GM23338 (cell line): ENCODE results near the gene TRPM2. TPM values are rescaled to one million over a fixed set of nuclear protein-coding genes. Genes with fewer than 3 reads are reported as not detected.

Experiments used
- ATAC-seq: fragments of 200-7000 bp; cut with Tn5 transposase; 3 replicates; pipeline ENCODE4 v1.9.1; 2020
- DNase-seq: peaks from one replicate; pipeline ENCODE4 v3.0.0-alpha.2; 2015; ENCODE audit warnings: low spot score
- H2AFZ ChIP-seq: fragments of 200-600 bp; sonication (generic); 2 replicates; pipeline ENCODE4 v1.8.0; 2016; ENCODE audit warnings: antibody characterized with exemption, mild to moderate bottlenecking, moderate library complexity
- H3F3A ChIP-seq: fragments of 200-600 bp; sonication (generic); replicated peaks from 2 replicates; pipeline ENCODE4 v1.8.0; 2017; ENCODE audit warnings: antibody characterized with exemption, mixed run types, low read depth
- H3K27ac ChIP-seq: fragments of 200-600 bp; sonication (generic); 2 replicates; pipeline ENCODE4 v1.6.1; 2016; ENCODE audit warnings: low read depth
- H3K27me3 ChIP-seq: fragments of 200-600 bp; sonication (generic); 2 replicates; pipeline ENCODE4 v1.8.0; 2016; ENCODE audit warnings: mild to moderate bottlenecking, mixed run types, moderate library complexity; ENCODE audit not compliant: insufficient read depth
- H3K36me3 ChIP-seq: fragments of 200-600 bp; sonication (generic); 2 replicates; pipeline ENCODE4 v1.8.0; 2016; ENCODE audit warnings: mild to moderate bottlenecking; ENCODE audit not compliant: insufficient read depth
- H3K4me1 ChIP-seq: fragments of 200-600 bp; sonication (generic); 2 replicates; pipeline ENCODE4 v1.8.0; 2016; ENCODE audit warnings: mild to moderate bottlenecking, moderate library complexity; ENCODE audit not compliant: insufficient read depth
- H3K4me2 ChIP-seq: fragments of 200-600 bp; sonication (generic); 2 replicates; pipeline ENCODE4 v1.7.1; 2017; ENCODE audit warnings: mixed run types
- H3K4me3 ChIP-seq: fragments of 200-600 bp; sonication (generic); 2 replicates; pipeline ENCODE4 v1.6.1; 2016; ENCODE audit warnings: mixed run types
- H3K79me2 ChIP-seq: fragments of 200-600 bp; sonication (generic); replicated peaks from 2 replicates; pipeline ENCODE4 v1.8.0; 2017; ENCODE audit warnings: mild to moderate bottlenecking; ENCODE audit not compliant: insufficient read depth
- H3K9me2 ChIP-seq: fragments of 200-600 bp; sonication (generic); 2 replicates; pipeline ENCODE4 v1.8.0; 2017; ENCODE audit not compliant: insufficient read depth
- H4K20me1 ChIP-seq: fragments of 200-600 bp; sonication (generic); replicated peaks from 2 replicates; pipeline ENCODE4 v1.8.0; 2017; ENCODE audit warnings: mild to moderate bottlenecking; ENCODE audit not compliant: insufficient read depth
- H3K27ac Mint-ChIP-seq: 2 replicates; pipeline ENCODE4 v1.8.0; 2020; ENCODE audit warnings: inconsistent platforms, mild to moderate bottlenecking, moderate library complexity, mixed read lengths
- H3K27me3 Mint-ChIP-seq: 3 replicates; pipeline ENCODE4 v1.8.0; 2022; ENCODE audit warnings: low read depth, mild to moderate bottlenecking, moderate library complexity, mixed read lengths, inconsistent platforms; ENCODE audit not compliant: insufficient read depth, poor library complexity
- H3K36me3 Mint-ChIP-seq: 3 replicates; pipeline ENCODE4 v1.8.0; 2021; ENCODE audit warnings: low read depth, mild to moderate bottlenecking, inconsistent platforms, moderate library complexity, mixed read lengths
- H3K4me1 Mint-ChIP-seq: 3 replicates; pipeline ENCODE4 v1.8.0; 2020; ENCODE audit warnings: mild to moderate bottlenecking, inconsistent platforms, mixed read lengths
- H3K4me3 Mint-ChIP-seq: 3 replicates; pipeline ENCODE4 v1.8.0; 2021; ENCODE audit warnings: moderate library complexity, mild to moderate bottlenecking, inconsistent platforms, mixed read lengths
- H3K9me3 Mint-ChIP-seq: 3 replicates; pipeline ENCODE4 v1.8.0; 2020; ENCODE audit warnings: moderate library complexity, mild to moderate bottlenecking, inconsistent platforms, mixed read lengths
- CREB1 ChIP-seq: fragments of 250-450 bp; sonication (Bioruptor Pico); IDR thresholded peaks from 2 replicates; pipeline ENCODE4 v1.5.0; 2020; ENCODE audit warnings: low read depth, mild to moderate bottlenecking, moderate library complexity
- CTCF ChIP-seq, 2 experiments: fragments of 200-600 bp in 1 of 2; sonication (generic) in 1 of 2; conservative IDR thresholded peaks; 2 replicates each; pipeline versions ENCODE4 v1.5.1 to v1.6.1; 2016 to 2017; ENCODE audit warnings: antibody characterized with exemption in 2 of 2, low read depth in 2 of 2, mild to moderate bottlenecking in 2 of 2, moderate library complexity in 1 of 2
- EZH2 ChIP-seq: fragments of 200-600 bp; sonication (generic); IDR thresholded peaks from one replicate; pipeline ENCODE4 v1.8.0; 2017; ENCODE audit warnings: antibody characterized with exemption, mild to moderate bottlenecking, low read depth; ENCODE audit not compliant: unreplicated experiment
- EZH2phosphoT487 ChIP-seq: fragments of 200-600 bp; sonication (generic); IDR thresholded peaks from one replicate; pipeline ENCODE4 v1.8.1; 2018; ENCODE audit warnings: antibody characterized with exemption; ENCODE audit not compliant: unreplicated experiment
- JUNB ChIP-seq: IDR thresholded peaks from one replicate; pipeline ENCODE4 v1.6.1; 2016; ENCODE audit warnings: antibody characterized with exemption; ENCODE audit not compliant: unreplicated experiment
- NANOG ChIP-seq: IDR thresholded peaks from 2 replicates; pipeline ENCODE4 v1.6.1; 2016; ENCODE audit warnings: antibody characterized with exemption, borderline replicate concordance
- POLR2AphosphoS5 ChIP-seq: IDR thresholded peaks from 2 replicates; pipeline ENCODE4 v1.6.1; 2016; ENCODE audit warnings: antibody characterized with exemption, low read depth
- STAT1 ChIP-seq: IDR thresholded peaks from one replicate; pipeline ENCODE4 v1.6.1; 2016; ENCODE audit warnings: antibody characterized with exemption; ENCODE audit not compliant: unreplicated experiment
- ZNF114 ChIP-seq: fragments of 250-450 bp; sonication (Bioruptor Pico); IDR thresholded peaks from 2 replicates; pipeline ENCODE4 v1.5.0; 2020; ENCODE audit warnings: mild to moderate bottlenecking, moderate library complexity
- ZNF331 ChIP-seq: fragments of 250-450 bp; sonication (Bioruptor Pico); IDR thresholded peaks from 2 replicates; pipeline ENCODE4 v1.5.0; 2020; ENCODE audit warnings: low read depth, mild to moderate bottlenecking, moderate library complexity
- polyA plus RNA-seq: library from polyadenylated mRNA; unstranded; fragments of >200 nt; fragmentation: Nextera tagmentation; extraction: Ambion mirVana; gene quantifications from 2 replicates; pipeline ENCODE4 v1.2.1, GENCODE V29; 2016
- total RNA-seq: library from RNA; depleted of rRNA; stranded (reverse); fragments of >200 nt; shearing (Covaris generic); gene quantifications from 2 replicates; pipeline ENCODE4 v1.2.3, GENCODE V29; 2014
- TF ChIP-seq, protein P1 (sequence below): fragments of 250-450 bp; sonication (Bioruptor Pico); IDR thresholded peaks from 2 replicates; pipeline ENCODE4 v1.5.0; 2020; ENCODE audit warnings: mild to moderate bottlenecking, moderate library complexity
- TF ChIP-seq, protein P2 (sequence below): IDR thresholded peaks from 2 replicates; pipeline ENCODE4 v1.6.1; 2016; ENCODE audit warnings: antibody characterized with exemption
- TF ChIP-seq, protein P3 (sequence below): IDR thresholded peaks from one replicate; pipeline ENCODE4 v1.6.1; 2018; ENCODE audit warnings: antibody characterized with exemption; ENCODE audit not compliant: unreplicated experiment

The TRPM2 gene
- total and polyA plus RNA-seq, 2 experiments from 2014 or later, result 0.53 to 0.83 TPM

GRCh38 chr21:44490816-44491215 lies 137.4 kb downstream of the TRPM2 start:
- no peaks in the 10 kb centered on the region for H3F3A ChIP-seq
- Mint-ChIP-seq H3K36me3 (peaks cover 52% of the 10 kb centered on the region), H3K27me3 (peaks cover 4% of the 10 kb centered on the region), H3K9me3 (peaks cover 53% of the 10 kb centered on the region), H3K27ac (no peak overlapping the region), H3K4me1 (0 out of 3 replicates have a peak, but pooled peaks cover 2% of the 10 kb centered on the region), H3K4me3 (no peak overlapping the region)
- DNase-seq (no peak), ATAC-seq (no peak)
- no peaks in the 10 kb centered on the region; the same call in 1 of the 2 replicates for H3K4me1 ChIP-seq
- TF ChIP-seq CREB1 (no peak), EZH2 (no peak), EZH2phosphoT487 (no peak), ZNF331 (CRISPR knock-in tag) (no peak), JUNB (no peak), CTCF (conservative IDR thresholded peaks at IDR 0.05; ENCODE audit: low read depth in 2 of 2) (no peak), STAT1 (no peak), NANOG (no peak), POLR2AphosphoS5 (no peak), ZNF114 (CRISPR knock-in tag) (no peak)
- TF ChIP-seq, protein P1, sequence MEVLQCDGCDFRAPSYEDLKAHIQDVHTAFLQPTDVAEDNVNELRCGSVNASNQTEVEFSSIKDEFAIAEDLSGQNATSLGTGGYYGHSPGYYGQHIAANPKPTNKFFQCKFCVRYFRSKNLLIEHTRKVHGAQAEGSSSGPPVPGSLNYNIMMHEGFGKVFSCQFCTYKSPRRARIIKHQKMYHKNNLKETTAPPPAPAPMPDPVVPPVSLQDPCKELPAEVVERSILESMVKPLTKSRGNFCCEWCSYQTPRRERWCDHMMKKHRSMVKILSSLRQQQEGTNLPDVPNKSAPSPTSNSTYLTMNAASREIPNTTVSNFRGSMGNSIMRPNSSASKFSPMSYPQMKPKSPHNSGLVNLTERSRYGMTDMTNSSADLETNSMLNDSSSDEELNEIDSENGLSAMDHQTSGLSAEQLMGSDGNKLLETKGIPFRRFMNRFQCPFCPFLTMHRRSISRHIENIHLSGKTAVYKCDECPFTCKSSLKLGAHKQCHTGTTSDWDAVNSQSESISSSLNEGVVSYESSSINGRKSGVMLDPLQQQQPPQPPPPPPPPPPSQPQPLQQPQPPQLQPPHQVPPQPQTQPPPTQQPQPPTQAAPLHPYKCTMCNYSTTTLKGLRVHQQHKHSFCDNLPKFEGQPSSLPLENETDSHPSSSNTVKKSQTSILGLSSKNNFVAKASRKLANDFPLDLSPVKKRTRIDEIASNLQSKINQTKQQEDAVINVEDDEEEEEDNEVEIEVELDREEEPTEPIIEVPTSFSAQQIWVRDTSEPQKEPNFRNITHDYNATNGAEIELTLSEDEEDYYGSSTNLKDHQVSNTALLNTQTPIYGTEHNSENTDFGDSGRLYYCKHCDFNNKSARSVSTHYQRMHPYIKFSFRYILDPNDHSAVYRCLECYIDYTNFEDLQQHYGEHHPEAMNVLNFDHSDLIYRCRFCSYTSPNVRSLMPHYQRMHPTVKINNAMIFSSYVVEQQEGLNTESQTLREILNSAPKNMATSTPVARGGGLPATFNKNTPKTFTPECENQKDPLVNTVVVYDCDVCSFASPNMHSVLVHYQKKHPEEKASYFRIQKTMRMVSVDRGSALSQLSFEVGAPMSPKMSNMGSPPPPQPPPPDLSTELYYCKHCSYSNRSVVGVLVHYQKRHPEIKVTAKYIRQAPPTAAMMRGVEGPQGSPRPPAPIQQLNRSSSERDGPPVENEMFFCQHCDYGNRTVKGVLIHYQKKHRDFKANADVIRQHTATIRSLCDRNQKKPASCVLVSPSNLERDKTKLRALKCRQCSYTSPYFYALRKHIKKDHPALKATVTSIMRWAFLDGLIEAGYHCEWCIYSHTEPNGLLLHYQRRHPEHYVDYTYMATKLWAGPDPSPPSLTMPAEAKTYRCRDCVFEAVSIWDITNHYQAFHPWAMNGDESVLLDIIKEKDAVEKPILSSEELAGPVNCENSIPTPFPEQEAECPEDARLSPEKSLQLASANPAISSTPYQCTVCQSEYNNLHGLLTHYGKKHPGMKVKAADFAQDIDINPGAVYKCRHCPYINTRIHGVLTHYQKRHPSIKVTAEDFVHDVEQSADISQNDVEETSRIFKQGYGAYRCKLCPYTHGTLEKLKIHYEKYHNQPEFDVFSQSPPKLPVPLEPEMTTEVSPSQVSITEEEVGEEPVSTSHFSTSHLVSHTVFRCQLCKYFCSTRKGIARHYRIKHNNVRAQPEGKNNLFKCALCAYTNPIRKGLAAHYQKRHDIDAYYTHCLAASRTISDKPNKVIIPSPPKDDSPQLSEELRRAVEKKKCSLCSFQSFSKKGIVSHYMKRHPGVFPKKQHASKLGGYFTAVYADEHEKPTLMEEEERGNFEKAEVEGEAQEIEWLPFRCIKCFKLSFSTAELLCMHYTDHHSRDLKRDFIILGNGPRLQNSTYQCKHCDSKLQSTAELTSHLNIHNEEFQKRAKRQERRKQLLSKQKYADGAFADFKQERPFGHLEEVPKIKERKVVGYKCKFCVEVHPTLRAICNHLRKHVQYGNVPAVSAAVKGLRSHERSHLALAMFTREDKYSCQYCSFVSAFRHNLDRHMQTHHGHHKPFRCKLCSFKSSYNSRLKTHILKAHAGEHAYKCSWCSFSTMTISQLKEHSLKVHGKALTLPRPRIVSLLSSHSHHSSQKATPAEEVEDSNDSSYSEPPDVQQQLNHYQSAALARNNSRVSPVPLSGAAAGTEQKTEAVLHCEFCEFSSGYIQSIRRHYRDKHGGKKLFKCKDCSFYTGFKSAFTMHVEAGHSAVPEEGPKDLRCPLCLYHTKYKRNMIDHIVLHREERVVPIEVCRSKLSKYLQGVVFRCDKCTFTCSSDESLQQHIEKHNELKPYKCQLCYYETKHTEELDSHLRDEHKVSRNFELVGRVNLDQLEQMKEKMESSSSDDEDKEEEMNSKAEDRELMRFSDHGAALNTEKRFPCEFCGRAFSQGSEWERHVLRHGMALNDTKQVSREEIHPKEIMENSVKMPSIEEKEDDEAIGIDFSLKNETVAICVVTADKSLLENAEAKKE (CRISPR knock-in tag), result no peak
- TF ChIP-seq, protein P2, sequence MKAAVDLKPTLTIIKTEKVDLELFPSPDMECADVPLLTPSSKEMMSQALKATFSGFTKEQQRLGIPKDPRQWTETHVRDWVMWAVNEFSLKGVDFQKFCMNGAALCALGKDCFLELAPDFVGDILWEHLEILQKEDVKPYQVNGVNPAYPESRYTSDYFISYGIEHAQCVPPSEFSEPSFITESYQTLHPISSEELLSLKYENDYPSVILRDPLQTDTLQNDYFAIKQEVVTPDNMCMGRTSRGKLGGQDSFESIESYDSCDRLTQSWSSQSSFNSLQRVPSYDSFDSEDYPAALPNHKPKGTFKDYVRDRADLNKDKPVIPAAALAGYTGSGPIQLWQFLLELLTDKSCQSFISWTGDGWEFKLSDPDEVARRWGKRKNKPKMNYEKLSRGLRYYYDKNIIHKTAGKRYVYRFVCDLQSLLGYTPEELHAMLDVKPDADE, result no peak
- TF ChIP-seq, protein P3, sequence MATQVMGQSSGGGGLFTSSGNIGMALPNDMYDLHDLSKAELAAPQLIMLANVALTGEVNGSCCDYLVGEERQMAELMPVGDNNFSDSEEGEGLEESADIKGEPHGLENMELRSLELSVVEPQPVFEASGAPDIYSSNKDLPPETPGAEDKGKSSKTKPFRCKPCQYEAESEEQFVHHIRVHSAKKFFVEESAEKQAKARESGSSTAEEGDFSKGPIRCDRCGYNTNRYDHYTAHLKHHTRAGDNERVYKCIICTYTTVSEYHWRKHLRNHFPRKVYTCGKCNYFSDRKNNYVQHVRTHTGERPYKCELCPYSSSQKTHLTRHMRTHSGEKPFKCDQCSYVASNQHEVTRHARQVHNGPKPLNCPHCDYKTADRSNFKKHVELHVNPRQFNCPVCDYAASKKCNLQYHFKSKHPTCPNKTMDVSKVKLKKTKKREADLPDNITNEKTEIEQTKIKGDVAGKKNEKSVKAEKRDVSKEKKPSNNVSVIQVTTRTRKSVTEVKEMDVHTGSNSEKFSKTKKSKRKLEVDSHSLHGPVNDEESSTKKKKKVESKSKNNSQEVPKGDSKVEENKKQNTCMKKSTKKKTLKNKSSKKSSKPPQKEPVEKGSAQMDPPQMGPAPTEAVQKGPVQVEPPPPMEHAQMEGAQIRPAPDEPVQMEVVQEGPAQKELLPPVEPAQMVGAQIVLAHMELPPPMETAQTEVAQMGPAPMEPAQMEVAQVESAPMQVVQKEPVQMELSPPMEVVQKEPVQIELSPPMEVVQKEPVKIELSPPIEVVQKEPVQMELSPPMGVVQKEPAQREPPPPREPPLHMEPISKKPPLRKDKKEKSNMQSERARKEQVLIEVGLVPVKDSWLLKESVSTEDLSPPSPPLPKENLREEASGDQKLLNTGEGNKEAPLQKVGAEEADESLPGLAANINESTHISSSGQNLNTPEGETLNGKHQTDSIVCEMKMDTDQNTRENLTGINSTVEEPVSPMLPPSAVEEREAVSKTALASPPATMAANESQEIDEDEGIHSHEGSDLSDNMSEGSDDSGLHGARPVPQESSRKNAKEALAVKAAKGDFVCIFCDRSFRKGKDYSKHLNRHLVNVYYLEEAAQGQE, result no peak
- H2AFZ ChIP-seq, result no peak overlapping the region
- no peak overlapping the region for H3K27ac ChIP-seq
- no peaks in the 10 kb centered on the region for H3K27me3 ChIP-seq
- H3K4me3 ChIP-seq, result no peak overlapping the region
- peaks cover 24% of the 10 kb centered on the region for H3K79me2 ChIP-seq
- no peaks in the 10 kb centered on the region for H3K9me2 ChIP-seq
- H3K4me2 ChIP-seq, result no peak overlapping the region
- peaks cover 5% of the 10 kb centered on the region; the same call in 1 of the 2 replicates for H3K36me3 ChIP-seq
- H4K20me1 ChIP-seq, result no peaks in the 10 kb centered on the region; the same call in 1 of the 2 replicates
